NCI-H1694 (cell line): Measurements from ENCODE around the gene ELN.
A peak's percentile ranks its signal among the peaks of the same experiment; 100 is the strongest.

Experiments
- DNase-seq: peaks from one replicate; lab custom pipeline; 2025; lab: John Stamatoyannopoulos, UW

The ELN gene

DNA sequence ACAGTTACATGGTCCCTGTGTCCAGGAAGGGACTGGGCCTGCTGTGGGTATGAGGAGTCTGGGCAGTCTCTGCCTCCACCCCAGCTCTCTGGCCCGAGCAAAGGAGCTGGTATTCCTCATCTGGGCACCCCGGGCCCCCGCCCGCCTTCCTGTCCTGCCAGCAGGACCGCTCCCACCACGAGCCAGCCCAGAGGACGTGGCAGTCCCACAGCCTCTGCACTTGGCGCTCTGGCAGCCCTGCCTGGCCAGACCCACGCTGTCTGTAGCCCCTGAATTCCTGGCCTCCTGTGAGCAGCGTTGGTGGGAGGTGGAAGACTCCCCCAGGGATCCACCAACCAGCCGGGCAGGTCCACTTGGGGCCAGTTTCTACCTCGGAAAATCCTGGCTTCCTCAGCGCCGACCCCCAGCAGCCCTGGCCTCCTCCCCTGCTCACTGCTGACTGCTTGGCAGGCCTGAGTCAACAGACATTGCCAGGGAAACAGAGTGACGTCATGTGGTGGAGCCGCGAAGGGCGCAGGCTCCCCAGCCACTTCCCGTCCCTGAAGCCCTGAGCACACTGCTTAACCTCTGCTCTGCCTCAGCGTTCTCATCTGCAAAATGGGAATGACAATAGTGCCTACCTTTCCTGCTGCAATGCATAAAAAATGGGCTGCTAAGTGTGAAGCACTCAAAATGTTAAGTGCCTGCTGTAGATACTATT is 34.0 kb downstream of the ELN start:
- no peak for DNase-seq

- DNase-seq = no peak
Measured at GRCh38 chr7:74063223-74063641, 35.3 kb downstream of the ELN start.

DNA sequence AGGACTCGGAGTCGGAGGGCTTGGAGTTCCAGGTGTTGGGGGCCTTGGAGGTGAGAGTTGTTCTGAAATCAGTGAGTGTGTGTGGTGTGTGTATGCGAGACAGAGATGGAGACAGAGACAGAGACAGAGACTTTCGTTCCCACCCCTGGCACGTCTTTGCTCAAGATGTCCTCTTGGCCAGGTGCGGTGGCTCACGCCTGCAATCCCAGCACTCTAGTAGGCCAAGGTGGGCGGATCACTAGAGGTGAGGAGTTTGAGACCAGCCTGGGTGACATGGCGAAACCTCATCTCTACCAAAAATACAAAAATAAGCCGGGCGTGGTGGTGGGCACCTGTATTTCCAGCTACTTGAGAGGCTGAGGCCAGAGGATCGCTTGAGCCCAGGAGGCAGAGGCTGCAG is 35.7 kb downstream of the ELN start:
- no peak for DNase-seq

DNA sequence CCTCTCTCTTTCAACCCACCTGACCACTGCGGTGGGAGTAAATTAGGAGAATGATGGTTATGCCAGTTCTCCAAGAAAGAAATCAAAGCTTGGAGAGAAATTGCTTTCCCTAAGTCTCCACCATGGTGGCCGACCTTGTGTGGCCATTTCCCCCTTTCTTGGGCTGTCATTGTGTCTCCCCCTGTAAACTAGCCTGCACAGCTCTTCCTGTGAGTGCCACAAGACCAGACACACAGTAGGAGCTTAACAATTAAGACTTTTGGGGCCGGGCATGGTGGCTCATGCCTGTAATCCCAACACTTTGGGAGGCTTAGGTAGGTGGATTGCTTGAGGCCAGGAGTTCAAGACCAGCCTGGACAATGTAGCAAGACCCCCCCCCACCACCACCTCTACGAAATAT is 36.7 kb downstream of the ELN start:
- DNase-seq = no peak

- no peak for DNase-seq
Measured at GRCh38 chr7:74066626-74067025, 38.7 kb downstream of the ELN start.

DNA sequence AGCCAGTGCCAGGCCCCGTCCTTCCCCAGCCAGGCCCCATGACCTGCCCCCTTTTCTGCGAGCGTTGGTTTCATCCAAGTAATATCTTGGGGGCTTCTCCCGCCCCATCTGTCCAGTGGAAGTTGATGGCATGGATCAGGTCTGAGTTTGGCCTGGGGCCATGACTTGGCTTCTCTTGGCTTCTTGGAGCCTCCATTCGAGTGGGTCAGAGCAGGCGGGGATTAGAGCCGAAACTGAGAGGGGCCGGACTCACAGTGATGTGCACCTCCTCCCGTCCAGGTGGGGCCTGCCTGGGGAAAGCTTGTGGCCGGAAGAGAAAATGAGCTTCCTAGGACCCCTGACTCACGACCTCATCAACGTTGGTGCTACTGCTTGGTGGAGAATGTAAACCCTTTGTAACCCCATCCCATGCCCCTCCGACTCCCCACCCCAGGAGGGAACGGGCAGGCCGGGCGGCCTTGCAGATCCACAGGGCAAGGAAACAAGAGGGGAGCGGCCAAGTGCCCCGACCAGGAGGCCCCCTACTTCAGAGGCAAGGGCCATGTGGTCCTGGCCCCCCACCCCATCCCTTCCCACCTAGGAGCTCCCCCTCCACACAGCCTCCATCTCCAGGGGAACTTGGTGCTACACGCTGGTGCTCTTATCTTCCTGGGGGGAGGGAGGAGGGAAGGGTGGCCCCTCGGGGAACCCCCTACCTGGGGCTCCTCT is 40.6 kb downstream of the ELN start:
- no peak for DNase-seq

GRCh38 chr7:74069086-74069541 is 41.1 kb downstream of the ELN start:
- no peak for DNase-seq

DNA sequence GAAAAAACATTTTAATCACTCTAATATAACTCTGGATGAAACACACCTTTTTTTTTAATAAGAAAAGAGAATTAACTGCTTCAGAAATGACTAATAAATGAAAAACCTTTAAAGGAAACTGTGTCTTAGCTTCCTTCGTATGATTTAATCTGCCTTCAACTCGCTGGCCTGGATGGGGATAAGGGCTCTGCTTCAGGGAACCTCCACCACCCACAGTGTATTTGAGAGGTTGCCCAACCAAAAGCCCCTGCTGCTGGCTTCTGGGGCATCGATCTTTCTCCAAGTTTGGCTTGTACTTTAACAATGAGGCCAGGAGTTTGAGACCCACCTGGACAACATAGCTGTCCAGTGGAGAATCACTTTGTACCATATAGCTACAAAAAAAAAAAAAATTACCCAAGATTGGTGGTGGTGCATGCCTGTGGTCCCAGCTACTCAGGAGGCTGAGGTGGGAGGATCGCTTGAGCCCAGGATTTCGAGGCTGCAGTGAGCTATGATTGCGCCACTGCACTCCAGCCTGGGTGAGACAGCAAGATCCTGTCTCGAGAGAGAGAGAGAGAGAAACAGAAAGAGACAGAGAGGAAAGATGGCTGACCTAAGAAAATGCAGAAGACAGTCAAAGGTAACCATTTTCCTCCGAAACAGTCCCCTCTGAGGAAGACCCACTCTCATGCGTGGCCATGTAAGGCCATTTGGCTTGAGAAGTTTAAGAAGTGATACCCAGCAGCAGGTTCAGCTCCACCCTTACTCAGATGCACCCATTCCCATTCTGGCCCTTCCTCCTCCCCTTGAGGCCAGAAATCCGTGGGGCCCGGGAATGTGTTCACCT is 42.0 kb downstream of the ELN start:
- no peak for DNase-seq

DNA sequence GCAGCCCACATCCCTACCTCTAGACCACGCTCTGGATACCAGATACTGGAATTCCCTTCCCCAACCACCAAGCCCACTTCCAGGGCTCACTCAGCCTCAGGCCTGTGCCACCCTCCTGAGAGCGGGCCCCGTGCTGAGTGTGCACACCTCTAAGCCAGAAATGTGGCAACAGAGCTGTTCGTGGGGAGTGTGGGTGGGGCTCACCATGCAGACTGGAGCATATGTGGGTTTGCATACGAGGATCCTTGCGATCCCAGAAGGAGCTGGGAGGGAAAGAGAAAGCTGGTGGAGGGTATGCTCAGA is 42.6 kb downstream of the ELN start:
- no peak for DNase-seq

GRCh38 chr7:74071121-74071520 is 43.1 kb downstream of the ELN start:
- DNase-seq = no peak

DNA sequence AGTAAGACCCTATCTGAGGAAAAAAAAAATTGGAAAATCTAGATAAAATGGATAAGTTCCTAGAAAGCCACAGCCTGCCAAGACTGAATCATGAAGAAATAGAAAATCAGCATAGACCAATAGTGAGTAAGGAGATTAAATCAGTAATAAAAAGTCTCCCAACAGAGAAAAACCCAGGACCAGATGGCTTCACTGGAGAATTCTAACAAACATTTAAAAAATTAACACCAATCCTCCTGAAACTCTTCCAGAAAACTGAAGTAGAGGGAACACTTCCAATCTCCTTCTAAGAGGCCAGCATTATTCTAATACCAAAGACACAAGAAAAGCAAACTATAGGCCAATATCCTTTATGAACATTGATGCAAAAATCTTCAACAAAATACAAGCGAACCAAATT is 46.8 kb downstream of the ELN start:
- DNase-seq = no peak

- DNase-seq = no peak
Measured at GRCh38 chr7:74078461-74078860, 50.5 kb downstream of the ELN start.

DNA sequence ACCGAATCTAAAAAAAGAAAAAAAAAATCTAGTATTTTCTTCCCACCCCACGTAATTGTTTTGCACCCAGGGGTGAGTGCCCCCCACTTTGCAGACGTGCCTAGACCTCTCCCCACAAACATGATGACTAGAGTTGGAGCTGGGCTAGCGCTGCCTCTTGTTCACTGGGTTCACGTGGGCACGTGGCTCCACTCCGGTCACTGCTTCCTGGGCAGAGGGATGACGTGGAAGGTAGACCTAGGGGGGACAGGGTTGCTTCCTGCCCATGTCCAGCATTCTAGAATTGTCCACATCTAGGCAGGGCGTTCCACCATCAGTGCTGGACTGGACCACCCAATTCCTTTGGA is 54.8 kb downstream of the ELN start:
- no peak for DNase-seq

DNA sequence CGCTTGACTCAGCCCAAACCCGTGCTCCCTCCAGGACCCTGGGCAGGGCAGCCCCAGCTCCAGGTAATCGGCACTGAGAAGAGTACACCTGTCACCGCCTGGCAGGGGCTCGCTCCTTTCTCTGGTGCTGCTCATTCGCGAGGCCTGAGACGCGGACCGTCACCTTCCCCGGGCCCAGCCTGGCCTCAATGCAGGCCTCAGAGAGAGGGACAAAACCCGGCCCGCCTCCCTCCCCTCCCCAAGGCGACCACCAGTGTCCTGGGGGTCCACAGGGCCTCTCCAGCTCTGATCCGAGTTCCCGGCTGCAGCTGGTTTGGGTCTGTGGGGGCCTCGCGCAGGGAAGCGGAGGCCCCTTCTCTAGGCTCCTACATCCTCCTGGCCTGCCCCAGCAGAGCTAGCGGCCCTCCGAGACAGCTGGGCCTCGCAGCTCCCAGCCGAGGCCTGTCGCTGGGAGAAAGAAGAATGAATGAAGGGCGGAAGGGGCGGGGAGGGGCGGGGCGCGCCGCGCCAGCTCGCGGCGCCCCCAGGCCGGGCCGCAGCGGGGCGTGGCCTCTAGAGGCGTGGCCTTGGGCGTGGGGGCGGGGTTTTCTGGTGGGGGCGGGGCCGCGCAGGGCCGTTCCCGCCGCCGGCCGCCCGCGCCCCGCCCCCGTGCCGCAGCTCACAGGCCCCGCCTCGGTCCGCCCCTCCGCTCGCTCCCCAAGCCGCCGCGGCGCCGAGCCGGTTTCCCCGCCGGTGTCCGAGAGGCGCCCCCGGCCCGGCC is 55.3 kb downstream of the ELN start, which contains the start of gene LIMK1:
LIMK1 (plus strand) TSS at position 688 of the 760 bp plus-strand sequence. CDS start 187 bp downstream, outside the sequence.
- peak; percentile 65 for DNase-seq

DNA sequence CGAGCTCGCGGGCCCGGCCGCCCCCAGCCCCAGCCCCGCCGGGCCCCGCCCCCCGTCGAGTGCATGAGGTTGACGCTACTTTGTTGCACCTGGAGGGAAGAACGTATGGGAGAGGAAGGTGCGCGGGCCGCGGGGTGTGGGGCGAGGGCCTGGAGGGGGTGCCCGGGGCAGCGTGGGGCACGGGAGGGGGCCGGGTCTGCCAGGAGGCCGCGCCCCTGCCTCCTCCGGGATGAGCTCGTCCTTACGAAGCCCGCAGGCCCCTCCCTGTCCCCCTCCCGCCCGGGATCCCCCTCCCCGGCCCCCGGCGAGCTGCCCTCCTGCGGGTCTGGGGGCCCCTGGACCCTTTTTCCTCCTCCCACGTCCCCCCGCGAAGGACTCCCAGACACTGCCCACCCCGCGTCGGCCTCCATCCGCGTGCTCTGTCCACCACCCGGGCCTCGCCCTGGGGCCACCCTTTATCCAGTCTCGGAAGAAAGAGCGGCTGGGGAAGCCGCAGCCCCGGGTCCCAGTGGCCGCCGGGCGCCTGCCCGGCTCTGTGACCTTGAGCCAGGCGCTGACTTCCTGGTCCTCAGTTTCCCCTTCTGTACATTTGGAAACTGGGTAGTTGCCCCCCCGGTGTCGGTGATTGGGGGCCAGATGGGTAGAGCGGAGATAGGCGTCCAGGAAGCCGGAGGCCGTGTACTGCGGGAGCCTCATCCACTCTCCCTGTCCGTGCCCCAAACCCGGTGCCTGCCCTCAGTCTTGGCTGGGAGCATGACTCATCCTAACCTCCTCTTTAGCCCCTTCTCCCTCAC is 56.2 kb downstream of the ELN start:
- no peak for DNase-seq

DNA sequence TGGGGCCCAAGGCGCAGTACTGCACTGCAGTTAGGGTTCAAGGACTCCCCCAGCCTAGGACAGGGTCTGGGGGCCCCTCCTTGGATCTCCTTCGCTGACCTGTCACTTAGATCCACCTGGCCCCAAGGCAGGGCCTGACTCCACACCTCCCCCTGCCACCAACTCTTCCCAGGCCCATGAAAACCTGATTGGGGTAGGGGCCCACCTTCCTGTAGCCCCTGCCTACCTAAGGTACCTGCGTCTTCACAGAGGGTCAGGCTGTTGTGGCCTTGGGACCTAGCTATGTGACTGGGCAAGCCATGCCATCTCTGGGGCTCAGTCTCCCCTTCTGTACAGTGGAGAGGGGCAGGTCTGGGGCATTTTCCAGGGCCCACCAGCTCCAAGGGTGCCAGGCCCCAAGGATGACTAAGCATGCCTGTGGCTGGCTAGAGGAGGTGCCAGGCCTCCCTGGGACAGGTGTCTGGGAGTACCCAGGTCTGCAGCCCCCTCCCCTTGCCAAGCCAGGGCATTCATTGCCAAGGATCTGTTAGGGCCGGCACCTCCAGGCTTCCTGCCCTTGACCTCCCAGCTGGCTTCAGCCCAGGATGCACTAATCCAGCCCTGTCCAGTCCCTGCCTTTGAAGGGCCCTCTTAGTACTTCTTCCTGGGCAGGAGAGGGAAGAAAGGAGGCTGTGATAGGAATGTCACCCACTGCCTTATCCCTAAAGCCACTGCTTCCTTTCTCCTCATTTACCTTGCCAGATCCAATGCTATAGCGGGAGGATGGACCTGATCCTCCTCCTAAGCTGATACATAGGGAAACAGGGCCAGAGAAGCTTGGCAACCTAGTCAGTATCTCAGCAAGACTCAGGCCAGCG is 57.0 kb downstream of the ELN start:
- no peak for DNase-seq

DNA sequence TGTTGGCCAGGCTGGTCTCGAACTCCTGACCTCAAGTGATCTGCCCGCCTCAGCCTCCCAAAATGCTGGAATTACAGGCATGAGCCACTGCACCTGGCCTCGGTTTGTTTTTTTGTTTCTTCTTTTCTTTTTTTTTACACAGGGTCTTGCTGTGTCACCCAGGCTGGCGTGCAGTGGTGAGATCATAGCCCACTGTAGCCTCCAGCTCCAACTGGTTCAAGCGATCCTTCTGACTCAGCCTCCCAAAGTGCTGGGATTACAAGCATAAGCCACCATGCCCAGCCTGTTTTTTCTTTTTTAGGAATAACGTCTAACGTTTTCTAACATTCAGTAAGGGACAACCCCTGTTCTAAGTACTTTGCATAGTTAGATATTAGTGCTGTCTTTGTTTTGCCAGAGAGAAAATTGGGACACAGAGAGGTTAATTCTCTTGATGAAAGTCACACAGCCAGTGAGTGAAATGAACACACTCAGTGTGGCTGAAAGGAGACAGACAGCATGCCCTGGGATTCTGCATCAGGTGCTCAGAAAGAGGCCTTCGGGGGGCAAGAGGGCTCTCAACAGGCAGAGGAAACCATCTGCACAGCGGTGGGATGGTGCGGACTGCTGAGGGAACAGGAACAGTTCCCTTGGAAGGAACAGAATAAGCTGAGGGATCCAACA is 59.9 kb downstream of the ELN start:
- no peak for DNase-seq

DNA sequence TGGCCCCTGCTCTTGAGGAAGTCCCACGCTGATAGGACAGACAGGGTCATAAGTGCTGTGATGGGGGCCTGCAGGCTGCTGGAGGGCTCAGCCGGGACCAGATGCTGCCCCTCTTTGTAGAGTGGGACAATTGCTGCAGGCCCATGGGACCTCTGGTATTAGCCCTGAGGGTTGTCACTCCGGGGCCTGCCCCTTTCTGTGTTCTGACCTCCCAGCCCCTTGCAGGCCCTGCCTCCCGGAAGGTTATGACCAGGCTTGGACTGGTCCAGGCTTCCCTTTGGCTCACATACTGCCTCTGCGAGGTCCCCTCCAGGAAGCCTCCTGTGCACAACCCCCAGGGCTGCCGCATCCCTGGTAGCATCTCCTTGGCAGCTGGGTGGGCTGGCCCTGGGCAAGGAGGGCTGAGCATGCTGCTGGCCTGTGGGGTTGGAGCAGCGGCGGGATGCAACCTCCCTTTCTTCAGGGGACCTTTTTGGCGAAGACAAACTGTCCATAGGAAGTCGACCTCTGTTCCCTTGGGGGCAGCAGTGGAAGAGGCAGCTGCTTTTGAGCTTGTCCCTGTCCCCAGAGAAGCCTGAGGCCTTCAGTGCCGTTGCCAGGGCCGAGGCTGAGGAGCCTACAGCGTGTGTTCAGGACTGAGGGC is 64.5 kb downstream of the ELN start:
- DNase-seq = no peak

- DNase-seq = no peak
Measured at GRCh38 chr7:74092964-74093471, 65.0 kb downstream of the ELN start.
